Adrenal gland (tissue), 12 donors: ENCODE data around the gene RADIL. TPM values are rescaled to one million over a fixed set of nuclear protein-coding genes. Genes with fewer than 3 reads are reported as not detected.

Source experiments
- DNase-seq, 7 donors: peaks; one replicate each; pipeline ENCODE4 v3.0.0-alpha.2; 2019 to 2020
- H3K27ac ChIP-seq, 5 donors: fragments of 200-600 bp; sonication (generic) in 4 of 5; 1 replicate in 3 of 5; 2 replicates in 2 of 5; pipeline versions ENCODE4 v1.5.1 to v1.8.0; 2016 to 2020; ENCODE audit warnings: mild to moderate bottlenecking in 1 of 5
- H3K27me3 ChIP-seq: fragments of 200-600 bp; 2 replicates; pipeline ENCODE4 v1.8.0; 2021
- H3K36me3 ChIP-seq, 2 donors: fragments of 200-600 bp; replicated peaks in 1 of 2; 1 replicate in 1 of 2; 2 replicates in 1 of 2; pipeline versions ENCODE4 v1.5.1 to v1.8.0; 2018 to 2022
- H3K4me1 ChIP-seq, 2 donors: fragments of 200-600 bp; replicated peaks in 1 of 2; 1 replicate in 1 of 2; 2 replicates in 1 of 2; pipeline versions ENCODE4 v1.5.1 to v1.8.0; 2018 to 2021
- H3K4me3 ChIP-seq, 4 donors: fragments of 200-600 bp; sonication (generic) in 3 of 4; one replicate each; pipeline ENCODE4 v1.5.1; 2016 to 2018
- H3K9me3 ChIP-seq, 3 donors: fragments of 200-600 bp; sonication (generic) in 1 of 3; replicated peaks in 1 of 3; 1 replicate in 2 of 3; 2 replicates in 1 of 3; pipeline versions ENCODE4 v1.5.1 to v1.8.0; 2016 to 2021
- POLR2A ChIP-seq, 2 donors: fragments of 450-650 bp; IDR thresholded peaks; one replicate each; pipeline ENCODE4 v1.6.1; 2017; ENCODE audit warnings: antibody characterized with exemption in 2 of 2, mild to moderate bottlenecking in 2 of 2, moderate library complexity in 1 of 2
- WGBS, 4 donors: extraction: QIAGEN DNeasy Blood & Tissue Kit in 2 of 4; methylation state at CpG; one replicate each; pipeline versions ENCODE4 v1.1.5 to v1.1.7; 2013 to 2017; 5-methylcytosine and 5-hydroxymethylcytosine counted together
- intact Hi-C, 2 donors: fragments of 100-400 bp; cut with DNase I; formaldehyde crosslinking; loops; one replicate each; pipeline versions ENCODE4 v1.14.1 to v1.15.0; 2022 to 2023
- polyA plus RNA-seq, 3 donors: library from polyadenylated mRNA; stranded (reverse); fragments of 200-250 nt in 2 of 3; fragments of 350-450 nt in 1 of 3; fragmentation: Illumina TruSeq in 1 of 3; extraction: RNeasy Lipid Tissue Mini Kit (QIAGEN cat#74804) in 1 of 3; gene quantifications; one replicate each; pipeline ENCODE4 v1.2.3, GENCODE V29; 2013 to 2014
- total RNA-seq, 9 donors: library from RNA; depleted of rRNA in 4 of 9; stranded (reverse); fragments of >200 nt in 4 of 9; fragments of 120-200 nt in 1 of 9; fragmentation: NEBNext Ultra II Directional in 1 of 9; extraction: Animal tissue kit (Norgen Biotek cat#: 25700) in 1 of 9; gene quantifications; one replicate each; pipeline versions ENCODE4 v1.1.0 to v1.2.4, GENCODE V29; 2013 to 2023
- TF ChIP-seq, protein P1 (sequence below), 6 experiments: fragments of 450-650 bp in 4 of 6; fragments of 200-600 bp in 2 of 6; sonication (generic) in 1 of 6; IDR thresholded peaks; 1 replicate in 5 of 6; 2 replicates in 1 of 6; pipeline versions ENCODE4 v1.5.1 to v1.8.0; 2016 to 2021; ENCODE audit warnings: antibody characterized with exemption in 6 of 6, mild to moderate bottlenecking in 2 of 6, moderate library complexity in 1 of 6
- donor health status: healthy with polysubstance abuse.
- donor health status: Bipolar disorder and iron deficiency.
- donor health status: DM: yes; HTN: yes; CAD: no.
- donor health status: DM: no; HTN: no; CAD: no.
- donor health status: DM: no; HTN: no; CAD: no.
- donor health status: DM: yes; HTN: yes; CAD: no.

RADIL gene
- total and polyA plus RNA-seq, 12 donors = 0.16 to 7.8 (median 1.4) TPM

DNA sequence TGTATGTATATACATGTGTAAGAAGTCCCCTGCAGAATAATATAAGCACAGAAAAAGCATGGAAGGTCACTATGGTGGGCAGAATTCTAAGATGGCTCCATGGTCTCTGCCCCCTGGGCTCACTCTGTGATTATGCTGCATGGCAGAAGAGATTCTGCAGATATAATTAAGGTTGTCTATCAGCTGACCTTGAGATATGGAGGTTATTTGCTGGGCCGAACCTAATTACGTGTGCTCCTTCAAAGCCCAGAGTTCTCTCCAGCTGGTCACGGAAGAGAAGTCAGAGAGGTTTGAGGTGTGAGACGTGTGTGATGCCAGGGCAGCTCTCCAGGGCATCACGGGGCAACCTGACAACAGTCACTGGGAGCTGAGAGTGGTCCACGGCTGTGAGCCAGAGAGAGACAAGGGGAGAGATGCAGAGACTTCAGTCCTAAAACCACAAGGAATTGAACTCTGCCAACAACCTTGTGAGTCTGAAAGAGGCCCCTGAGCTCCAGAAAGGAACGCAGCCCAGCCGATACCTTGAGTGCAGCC lies 33.2 kb downstream of the RADIL start:
- H3K27ac ChIP-seq = no peak overlapping the region

DNA sequence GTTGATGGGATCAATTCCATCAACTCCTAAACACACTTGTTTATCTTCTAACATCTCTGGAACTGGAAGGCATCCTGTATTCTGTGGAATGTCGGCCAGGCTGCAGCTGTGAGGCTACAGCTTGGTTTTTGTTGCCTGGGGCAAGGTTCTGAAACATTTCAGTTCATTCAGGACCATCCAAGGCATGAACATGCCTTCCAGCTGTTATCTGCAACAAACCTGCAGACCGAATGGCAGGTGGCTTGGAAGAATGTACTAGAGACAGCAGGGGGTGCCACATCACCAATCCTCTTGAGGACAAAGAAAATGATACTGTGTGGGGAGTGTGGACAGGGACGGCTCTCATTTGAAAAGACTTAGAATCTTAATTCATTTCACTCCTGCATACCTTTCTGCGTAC lies 34.1 kb downstream of the RADIL start:
- no peaks in the 10 kb centered on the region for H3K9me3 ChIP-seq
- no peaks in the 10 kb centered on the region for H3K27me3 ChIP-seq
- H3K4me1 ChIP-seq = no peaks in the 10 kb centered on the region
- TF ChIP-seq, protein P1, sequence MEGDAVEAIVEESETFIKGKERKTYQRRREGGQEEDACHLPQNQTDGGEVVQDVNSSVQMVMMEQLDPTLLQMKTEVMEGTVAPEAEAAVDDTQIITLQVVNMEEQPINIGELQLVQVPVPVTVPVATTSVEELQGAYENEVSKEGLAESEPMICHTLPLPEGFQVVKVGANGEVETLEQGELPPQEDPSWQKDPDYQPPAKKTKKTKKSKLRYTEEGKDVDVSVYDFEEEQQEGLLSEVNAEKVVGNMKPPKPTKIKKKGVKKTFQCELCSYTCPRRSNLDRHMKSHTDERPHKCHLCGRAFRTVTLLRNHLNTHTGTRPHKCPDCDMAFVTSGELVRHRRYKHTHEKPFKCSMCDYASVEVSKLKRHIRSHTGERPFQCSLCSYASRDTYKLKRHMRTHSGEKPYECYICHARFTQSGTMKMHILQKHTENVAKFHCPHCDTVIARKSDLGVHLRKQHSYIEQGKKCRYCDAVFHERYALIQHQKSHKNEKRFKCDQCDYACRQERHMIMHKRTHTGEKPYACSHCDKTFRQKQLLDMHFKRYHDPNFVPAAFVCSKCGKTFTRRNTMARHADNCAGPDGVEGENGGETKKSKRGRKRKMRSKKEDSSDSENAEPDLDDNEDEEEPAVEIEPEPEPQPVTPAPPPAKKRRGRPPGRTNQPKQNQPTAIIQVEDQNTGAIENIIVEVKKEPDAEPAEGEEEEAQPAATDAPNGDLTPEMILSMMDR (IDR thresholded peaks at IDR 0.05) = peak in 4 of 6 experiments; percentile 25 to 30 (median 28)
- TF ChIP-seq POLR2A (IDR thresholded peaks at IDR 0.05) = no peak
- no peaks in the 10 kb centered on the region for H3K36me3 ChIP-seq
- no peak overlapping the region for H3K4me3 ChIP-seq
- no peak overlapping the region for H3K27ac ChIP-seq
- intact Hi-C loops = no loop called here
- 28 to 39% (median 35%) methylated on average over 4 of the region's 4 CpGs for WGBS, 4 donors
- DNase-seq = peak in 2 of 7 donors; percentile 30 to 64

More for the DNA sequence above, 33.2 kb downstream of the RADIL start:
- no peak overlapping the region for H3K4me3 ChIP-seq
- H3K9me3 ChIP-seq = no peaks in the 10 kb centered on the region
- H3K4me1 ChIP-seq = no peaks in the 10 kb centered on the region
- TF ChIP-seq POLR2A (IDR thresholded peaks at IDR 0.05) = no peak
- TF ChIP-seq, protein P1 (IDR thresholded peaks at IDR 0.05) = no peak
- H3K27me3 ChIP-seq = no peaks in the 10 kb centered on the region
- DNase-seq = peak in 1 of 7 donors; percentile 23
- intact Hi-C loops = no loop called here
- no peaks in the 10 kb centered on the region for H3K36me3 ChIP-seq
- 70 to 74% (median 72%) methylated on average over 6 to 8 of the region's 8 CpGs for WGBS, 4 donors

DNA sequence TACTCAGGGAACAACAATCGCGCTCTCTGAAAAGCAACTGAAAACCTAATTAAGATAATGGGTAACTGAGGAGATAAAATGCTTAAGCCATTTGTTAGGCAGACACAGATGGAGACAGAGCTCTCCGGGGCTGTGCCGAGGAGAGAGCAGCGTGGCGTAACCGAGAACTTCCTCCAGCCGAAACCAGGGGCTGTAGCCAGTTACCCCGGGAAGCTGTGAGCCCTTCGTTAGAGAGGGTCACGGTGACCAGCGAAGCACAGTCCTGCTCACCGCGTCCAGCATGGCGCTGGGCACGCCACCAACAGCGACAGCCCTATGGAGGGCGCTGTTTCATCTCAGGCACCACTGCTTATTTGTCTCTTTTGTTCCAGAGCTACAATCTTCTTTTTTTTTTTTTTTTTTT lies 37.8 kb downstream of the RADIL start:
- Histone ChIP-seq H3K9me3 (no peaks in the 10 kb centered on the region), H3K4me1 (no peaks in the 10 kb centered on the region), H3K27ac (no peak overlapping the region), H3K36me3 (no peaks in the 10 kb centered on the region), H3K4me3 (no peak overlapping the region), H3K27me3 (no peaks in the 10 kb centered on the region)
- WGBS, 4 donors = 28 to 40% (median 32%) methylated on average over 14 to 18 of the region's 18 CpGs
- TF ChIP-seq, protein P1 (IDR thresholded peaks at IDR 0.05) = peak in 2 of 6 experiments; percentile 15 to 24
- TF ChIP-seq POLR2A (IDR thresholded peaks at IDR 0.05) = no peak
- peak in 1 of 7 donors; percentile 67 for DNase-seq
- intact Hi-C loops = no loop called here

DNA sequence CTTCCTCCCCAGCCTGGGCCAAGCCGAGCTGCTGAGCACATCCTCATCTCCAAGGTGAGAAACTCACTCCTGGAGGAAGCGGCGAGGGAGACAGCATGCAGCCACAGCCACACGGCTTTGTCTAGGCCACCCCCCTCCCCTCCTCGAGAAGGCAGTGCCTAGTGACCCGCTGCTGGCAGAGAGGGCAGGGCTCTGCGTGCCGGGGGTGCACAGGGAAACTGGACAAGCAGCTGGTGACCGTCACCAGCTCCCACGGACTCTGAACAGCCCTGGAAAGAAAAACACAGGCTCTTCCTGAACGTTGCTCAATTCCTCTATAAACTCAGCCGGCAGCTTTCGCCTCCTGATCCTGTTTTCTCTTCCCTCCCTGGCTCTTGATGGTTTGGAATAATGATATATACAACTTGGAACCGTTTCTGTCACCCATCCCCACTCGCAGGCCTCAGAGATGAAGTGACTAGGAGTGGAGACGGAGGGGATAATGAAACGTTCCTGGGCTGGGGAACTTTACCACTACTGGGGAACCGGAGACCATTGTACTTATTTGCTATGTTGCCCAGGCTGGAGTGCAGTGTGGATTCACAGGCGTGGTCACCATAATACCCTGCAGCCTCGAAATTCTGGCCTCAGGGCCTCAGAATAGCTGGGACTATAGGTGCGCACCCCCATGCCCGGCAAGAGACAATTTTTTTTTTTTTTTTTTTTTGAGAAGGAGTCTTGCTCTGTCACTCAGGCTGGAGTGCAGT lies 41.0 kb downstream of the RADIL start:
- Histone ChIP-seq H3K36me3 (no peaks in the 10 kb centered on the region), H3K27me3 (no peaks in the 10 kb centered on the region), H3K4me1 (no peaks in the 10 kb centered on the region), H3K4me3 (no peak overlapping the region), H3K27ac (peak overlapping the region in 1 of 5 donors; percentile 32), H3K9me3 (no peaks in the 10 kb centered on the region)
- TF ChIP-seq, protein P1 (IDR thresholded peaks at IDR 0.05) = no peak
- no peak for TF ChIP-seq POLR2A (IDR thresholded peaks at IDR 0.05)
- DNase-seq = peak in 1 of 7 donors; percentile 46
- intact Hi-C loops = no loop called here
- 48 to 66% (median 62%) methylated on average over 15 to 22 of the region's 22 CpGs for whole genome bisulfite sequencing, 4 donors
